D721Med (cell line): Measurements from ENCODE around the gene IGF2BP3.
"Not testable (repeated sequence)": the region's sequence is repeated elsewhere in the genome, so short reads cannot be mapped to it uniquely, and the experiment has no call there.

Experiments
- DNase-seq: peaks from one replicate; pipeline ENCODE4 v3.0.0; 2011; ENCODE audit warnings: low spot score; ENCODE audit not compliant: insufficient read length
- FAIRE-seq: peaks from 2 replicates; lab custom pipeline; 2011; peaks lifted over from hg19 to GRCh38; lab: Jason Lieb, UNC
- CTCF ChIP-seq: IDR thresholded peaks from 2 replicates; pipeline ENCODE4 v1.5.1; 2012; ENCODE audit warnings: mild to moderate bottlenecking, control low read depth; ENCODE audit not compliant: insufficient read depth; ENCODE audit errors: missing control alignments

The IGF2BP3 gene

GRCh38 chr7:23315366-23315765 is 154.9 kb downstream of the IGF2BP3 start:
- no peak for FAIRE-seq
- DNase-seq, result no peak
- TF ChIP-seq CTCF, result no peak

DNA sequence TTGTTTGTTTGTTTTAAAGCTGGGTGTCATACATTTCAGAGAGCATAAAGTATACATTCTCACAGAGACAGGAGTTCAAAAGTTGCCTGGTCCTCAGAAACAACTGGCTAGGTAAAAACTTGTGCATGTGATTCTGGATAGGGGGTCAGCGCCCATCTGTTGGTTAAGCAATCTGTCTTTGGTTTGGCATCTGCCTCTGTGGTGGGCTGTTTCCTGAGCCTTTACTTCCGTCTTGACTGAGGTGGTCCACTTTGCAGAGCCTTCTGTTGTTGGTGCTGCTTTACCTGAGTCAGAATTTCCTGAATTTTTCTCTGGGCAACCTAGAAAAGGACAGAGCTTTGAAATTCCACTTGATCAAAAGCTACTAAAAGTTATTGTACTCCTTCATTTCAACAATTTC is 158.2 kb downstream of the IGF2BP3 start:
- FAIRE-seq, DNase-seq: not testable (repeated sequence)

DNA sequence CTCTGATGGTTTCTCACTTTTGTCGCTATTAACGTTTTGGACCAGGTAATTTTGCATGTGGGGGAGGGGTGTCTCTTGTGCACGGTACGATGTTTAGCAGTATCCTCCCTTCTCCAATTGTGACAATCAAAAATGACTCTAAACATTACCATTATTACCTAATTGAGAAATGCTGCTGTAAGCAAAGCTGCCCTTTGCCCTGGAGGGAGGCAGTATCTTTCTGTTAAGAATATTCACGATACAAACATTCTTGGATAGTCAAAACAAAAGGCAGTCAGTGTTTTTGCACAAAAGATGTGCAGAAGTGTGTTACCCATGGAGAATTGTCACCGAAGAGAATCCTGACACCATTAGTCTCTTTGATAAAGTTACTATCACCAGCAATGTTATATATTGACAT is 161.5 kb downstream of the IGF2BP3 start:
- TF ChIP-seq CTCF, result no peak
- no peak for FAIRE-seq

GRCh38 chr7:23306936-23307521 is 163.3 kb downstream of the IGF2BP3 start:
- DNase-seq (no peak), FAIRE-seq (no peak)
- no peak for TF ChIP-seq CTCF

More for the DNA sequence above, 161.5 kb downstream of the IGF2BP3 start:
- no peak for DNase-seq

GRCh38 chr7:23299770-23300300 is 170.5 kb downstream of the IGF2BP3 start:
- TF ChIP-seq CTCF, result no peak
- no peak for DNase-seq
- no peak for FAIRE-seq

DNA sequence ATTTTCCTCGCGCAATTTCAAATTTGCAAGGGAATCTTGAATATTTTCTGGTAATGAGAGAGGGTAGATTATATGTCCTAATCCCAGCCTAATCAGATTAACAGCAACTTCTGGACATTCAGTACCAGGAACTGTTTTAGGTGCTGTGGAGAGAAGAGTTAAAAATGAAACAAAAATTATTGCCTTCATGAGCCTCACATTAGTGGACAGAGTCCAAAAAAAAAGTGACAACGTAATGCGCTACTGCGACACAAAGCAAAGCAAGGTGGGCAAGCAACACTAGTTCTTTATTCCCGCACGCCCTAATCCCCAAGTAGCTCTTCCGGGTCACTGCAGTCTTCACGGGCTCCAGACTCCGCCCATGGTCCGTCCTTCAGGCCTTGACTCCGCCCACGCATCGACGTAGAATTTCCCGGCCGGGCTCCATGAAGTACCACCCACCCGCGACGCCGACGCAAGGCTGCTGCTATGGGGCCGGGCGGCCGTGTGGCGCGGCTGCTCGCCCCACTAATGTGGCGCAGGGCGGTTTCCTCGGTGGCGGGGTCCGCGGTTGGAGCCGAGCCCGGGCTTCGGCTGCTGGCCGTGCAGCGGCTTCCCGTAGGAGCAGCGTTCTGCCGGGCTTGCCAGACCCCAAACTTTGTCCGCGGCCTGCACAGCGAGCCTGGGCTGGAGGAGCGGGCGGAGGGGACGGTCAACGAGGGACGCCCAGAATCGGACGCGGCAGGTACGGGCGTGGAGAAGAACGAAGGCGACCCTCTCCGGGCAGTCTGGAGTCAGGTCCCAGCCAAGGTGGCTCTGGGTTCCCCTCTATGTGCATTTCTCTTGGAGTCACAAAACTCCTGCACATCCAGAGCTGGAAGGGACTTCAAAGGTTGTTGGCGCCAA is 171.2 kb downstream of the IGF2BP3 start, which contains the start of gene MALSU1:
Gene MALSU1, plus strand, starts transcription at position 455 of the 885 bp plus-strand sequence. Its CDS starts 14 bp downstream, at position 469.
- no peak for TF ChIP-seq CTCF
- no peak for FAIRE-seq
- peak; percentile 65 for DNase-seq

GRCh38 chr7:23298141-23298881 is 172.0 kb downstream of the IGF2BP3 start:
- no peak for TF ChIP-seq CTCF
- no peak for FAIRE-seq
- no peak for DNase-seq
